ENCODE data around the gene NRCAM. TPM values are rescaled to one million over a fixed set of nuclear protein-coding genes. Genes with fewer than 3 reads are reported as not detected.

NRCAM gene
- polyA plus RNA-seq, 1 donor (not counting 4 experiments of a cell fraction or from before 2014, with no cell fraction given), result 4.0 TPM

- no peak for FAIRE-seq
- no peak overlapping the region for H2AFZ ChIP-seq (ENCODE audit: control insufficient read depth, low read length)
Observed at GRCh38 chr7:108164342-108164741, 291.9 kb downstream of the NRCAM start.

GRCh38 chr7:108158776-108159175 is 297.5 kb downstream of the NRCAM start:
- DNase-seq (ENCODE audit: low read depth, low spot score), result peak; percentile 15
- H3K9me1 ChIP-seq (ENCODE audit: control insufficient read depth, extremely low read depth, insufficient read depth, low read length), result no peaks in the 10 kb centered on the region
- no peak overlapping the region for H3K4me3 ChIP-seq (ENCODE audit: control insufficient read depth in 2 of 3, extremely low read depth in 1 of 3, insufficient read depth in 2 of 3, low read depth in 1 of 3, low read length in 3 of 3)
- H3K4me2 ChIP-seq (ENCODE audit: control insufficient read depth, extremely low read depth, insufficient read depth, low read depth, low read length), result peak overlapping the region; percentile 57
- peak; percentile 23 for FAIRE-seq
- no peak overlapping the region for H2AFZ ChIP-seq (ENCODE audit: control insufficient read depth, low read length)
- no peaks in the 10 kb centered on the region for H4K20me1 ChIP-seq (ENCODE audit: control insufficient read depth, extremely low read depth, insufficient read depth, low read length)
- no peaks in the 10 kb centered on the region for H3K36me3 ChIP-seq (ENCODE audit: control insufficient read depth in 2 of 2, extremely low read depth in 1 of 2, insufficient read depth in 2 of 2, low read length in 2 of 2)
- H3K9ac ChIP-seq (ENCODE audit: control insufficient read depth, extremely low read depth, insufficient read depth, low read length), result no peak overlapping the region
- H3K79me2 ChIP-seq (ENCODE audit: control insufficient read depth, insufficient read depth, low read length), result no peaks in the 10 kb centered on the region
- TF ChIP-seq CTCF (optimal IDR thresholded peaks at IDR 0.05 in 1 of 3, IDR thresholded peaks at IDR 0.05 in 1 of 3, conservative IDR thresholded peaks at IDR 0.05 in 1 of 3; ENCODE audit: extremely low read depth in 1 of 3, insufficient read depth in 2 of 3, low read length in 3 of 3), result no peak
- no peak for TF ChIP-seq EZH2 (IDR thresholded peaks at IDR 0.05; ENCODE audit: low read length)
- peaks cover 21% of the 10 kb centered on the region for H3K4me1 ChIP-seq (ENCODE audit: control insufficient read depth, extremely low read depth, insufficient read depth, low read length)
- no peaks in the 10 kb centered on the region for H3K9me3 ChIP-seq (ENCODE audit: control insufficient read depth, low read depth, low read length)
- H3K27ac ChIP-seq (ENCODE audit: control insufficient read depth, insufficient read depth, low read length), result no peak overlapping the region
- dilution Hi-C loops (cut with MboI; ENCODE audit: extremely low pct_ligation_motif_present, low sequenced_read_pairs), result no loop called here
- no peaks in the 10 kb centered on the region for H3K27me3 ChIP-seq (ENCODE audit: control insufficient read depth, extremely low read depth, insufficient read depth, low read length)

More at GRCh38 chr7:108164342-108164741, 291.9 kb downstream of the NRCAM start:
- dilution Hi-C loops (cut with MboI; ENCODE audit: extremely low pct_ligation_motif_present, low sequenced_read_pairs), result no loop called here
- no peaks in the 10 kb centered on the region for H3K27me3 ChIP-seq (ENCODE audit: control insufficient read depth, extremely low read depth, insufficient read depth, low read length)
- no peak overlapping the region for H3K27ac ChIP-seq (ENCODE audit: control insufficient read depth, insufficient read depth, low read length)
- H3K9me3 ChIP-seq (ENCODE audit: control insufficient read depth, low read depth, low read length), result no peaks in the 10 kb centered on the region
- no peak overlapping the region for H3K4me3 ChIP-seq (ENCODE audit: control insufficient read depth in 2 of 3, extremely low read depth in 1 of 3, insufficient read depth in 2 of 3, low read depth in 1 of 3, low read length in 3 of 3)
- peaks cover under 1% of the 10 kb centered on the region for H3K4me1 ChIP-seq (ENCODE audit: control insufficient read depth, extremely low read depth, insufficient read depth, low read length)
- no peaks in the 10 kb centered on the region for H4K20me1 ChIP-seq (ENCODE audit: control insufficient read depth, extremely low read depth, insufficient read depth, low read length)
- H3K79me2 ChIP-seq (ENCODE audit: control insufficient read depth, insufficient read depth, low read length), result no peaks in the 10 kb centered on the region
- no peaks in the 10 kb centered on the region for H3K36me3 ChIP-seq (ENCODE audit: control insufficient read depth in 2 of 2, extremely low read depth in 1 of 2, insufficient read depth in 2 of 2, low read length in 2 of 2)
- no peak overlapping the region for H3K4me2 ChIP-seq (ENCODE audit: control insufficient read depth, extremely low read depth, insufficient read depth, low read depth, low read length)
- no peak overlapping the region for H3K9ac ChIP-seq (ENCODE audit: control insufficient read depth, extremely low read depth, insufficient read depth, low read length)
- TF ChIP-seq CTCF (optimal IDR thresholded peaks at IDR 0.05 in 1 of 3, IDR thresholded peaks at IDR 0.05 in 1 of 3, conservative IDR thresholded peaks at IDR 0.05 in 1 of 3; ENCODE audit: extremely low read depth in 1 of 3, insufficient read depth in 2 of 3, low read length in 3 of 3) (no peak), EZH2 (IDR thresholded peaks at IDR 0.05; ENCODE audit: low read length) (no peak)
- no peaks in the 10 kb centered on the region for H3K9me1 ChIP-seq (ENCODE audit: control insufficient read depth, extremely low read depth, insufficient read depth, low read length)
- DNase-seq (ENCODE audit: low read depth, low spot score), result no peak

All from keratinocyte (primary cell).